RWPE1 (cell line): ENCODE data around the gene HS6ST1.

Experiments used
- CTCF ChIA-PET: fragments of 350-600 bp; sonication (Branson Sonifier 250); formaldehyde crosslinking; extraction: SDS; loops from one replicate; lab custom pipeline; 2021; lab: Yijun Ruan, JAX
- POLR2A ChIA-PET: fragments of 400-600 bp; formaldehyde crosslinking; extraction: SDS; loops from one replicate; lab custom pipeline; 2020; ENCODE audit warnings: antibody characterized with exemption; ENCODE audit not compliant: low non-redundant PET; lab: Yijun Ruan, JAX
- DNase-seq: peaks from one replicate; pipeline ENCODE4 v3.0.0; 2012; ENCODE audit warnings: low spot score
- H3K27ac ChIP-seq: fragments of 450-650 bp; 2 replicates; pipeline ENCODE4 v1.5.1; 2017
- TF ChIP-seq, protein P1 (sequence below): fragments of 450-650 bp; conservative IDR thresholded peaks from 2 replicates; pipeline ENCODE4 v1.5.1; 2017; ENCODE audit warnings: low read depth, mild to moderate bottlenecking

Gene HS6ST1

DNA sequence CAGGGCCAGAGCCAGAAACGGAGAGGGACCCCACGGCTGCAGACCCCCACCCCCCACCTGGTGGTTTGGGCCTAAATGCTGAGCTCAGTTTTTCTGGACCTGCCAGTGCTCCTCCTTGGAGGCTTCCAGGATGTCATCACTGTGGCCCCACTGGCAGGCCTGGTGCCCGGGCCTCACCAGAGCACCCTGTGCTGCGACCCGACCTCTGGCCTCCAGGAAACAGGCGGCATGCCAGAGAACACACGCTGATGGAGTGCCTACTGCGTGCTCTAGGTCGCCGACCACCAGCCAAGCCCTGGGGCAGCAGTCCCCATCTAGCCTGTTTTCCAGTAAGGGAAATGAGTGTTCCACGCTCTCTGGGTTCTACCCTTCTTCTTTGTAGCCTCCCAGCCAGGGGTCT, 33.8 kb downstream of the HS6ST1 start:
- H3K27ac ChIP-seq, result no peak overlapping the region
- no peak for DNase-seq
- CTCF ChIA-PET, result no interaction called here
- POLR2A ChIA-PET, result no interaction called here
- TF ChIP-seq, protein P1, sequence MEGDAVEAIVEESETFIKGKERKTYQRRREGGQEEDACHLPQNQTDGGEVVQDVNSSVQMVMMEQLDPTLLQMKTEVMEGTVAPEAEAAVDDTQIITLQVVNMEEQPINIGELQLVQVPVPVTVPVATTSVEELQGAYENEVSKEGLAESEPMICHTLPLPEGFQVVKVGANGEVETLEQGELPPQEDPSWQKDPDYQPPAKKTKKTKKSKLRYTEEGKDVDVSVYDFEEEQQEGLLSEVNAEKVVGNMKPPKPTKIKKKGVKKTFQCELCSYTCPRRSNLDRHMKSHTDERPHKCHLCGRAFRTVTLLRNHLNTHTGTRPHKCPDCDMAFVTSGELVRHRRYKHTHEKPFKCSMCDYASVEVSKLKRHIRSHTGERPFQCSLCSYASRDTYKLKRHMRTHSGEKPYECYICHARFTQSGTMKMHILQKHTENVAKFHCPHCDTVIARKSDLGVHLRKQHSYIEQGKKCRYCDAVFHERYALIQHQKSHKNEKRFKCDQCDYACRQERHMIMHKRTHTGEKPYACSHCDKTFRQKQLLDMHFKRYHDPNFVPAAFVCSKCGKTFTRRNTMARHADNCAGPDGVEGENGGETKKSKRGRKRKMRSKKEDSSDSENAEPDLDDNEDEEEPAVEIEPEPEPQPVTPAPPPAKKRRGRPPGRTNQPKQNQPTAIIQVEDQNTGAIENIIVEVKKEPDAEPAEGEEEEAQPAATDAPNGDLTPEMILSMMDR, result no peak

DNA sequence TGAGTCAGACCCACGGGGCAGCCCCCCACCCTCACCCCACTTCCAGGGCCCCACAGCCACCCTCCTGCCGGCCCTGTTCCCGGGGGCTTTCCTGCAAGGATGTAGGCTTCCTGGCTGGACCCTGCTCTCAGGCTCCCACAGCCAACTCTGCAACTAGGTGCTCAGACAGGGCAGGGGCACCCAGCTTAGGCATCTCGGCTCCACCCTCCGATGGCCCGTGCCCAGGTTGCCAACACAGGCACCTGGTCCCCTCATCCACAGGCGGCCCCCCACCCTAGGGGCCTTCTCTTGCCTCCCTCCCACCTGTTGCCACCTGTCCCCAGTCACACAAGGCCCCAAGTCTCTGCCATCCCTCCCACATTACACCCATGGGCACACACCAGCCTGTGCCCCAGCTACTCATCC, 34.6 kb downstream of the HS6ST1 start:
- CTCF ChIA-PET, result interaction anchor here (1.1 kb wide), 1 partner anchor 21 kb away, joined by 4 read pairs; no protein-coding TSS in a partner anchor
- TF ChIP-seq, protein P1, result no peak
- H3K27ac ChIP-seq, result no peak overlapping the region
- POLR2A ChIA-PET, result no interaction called here
- no peak for DNase-seq

DNA sequence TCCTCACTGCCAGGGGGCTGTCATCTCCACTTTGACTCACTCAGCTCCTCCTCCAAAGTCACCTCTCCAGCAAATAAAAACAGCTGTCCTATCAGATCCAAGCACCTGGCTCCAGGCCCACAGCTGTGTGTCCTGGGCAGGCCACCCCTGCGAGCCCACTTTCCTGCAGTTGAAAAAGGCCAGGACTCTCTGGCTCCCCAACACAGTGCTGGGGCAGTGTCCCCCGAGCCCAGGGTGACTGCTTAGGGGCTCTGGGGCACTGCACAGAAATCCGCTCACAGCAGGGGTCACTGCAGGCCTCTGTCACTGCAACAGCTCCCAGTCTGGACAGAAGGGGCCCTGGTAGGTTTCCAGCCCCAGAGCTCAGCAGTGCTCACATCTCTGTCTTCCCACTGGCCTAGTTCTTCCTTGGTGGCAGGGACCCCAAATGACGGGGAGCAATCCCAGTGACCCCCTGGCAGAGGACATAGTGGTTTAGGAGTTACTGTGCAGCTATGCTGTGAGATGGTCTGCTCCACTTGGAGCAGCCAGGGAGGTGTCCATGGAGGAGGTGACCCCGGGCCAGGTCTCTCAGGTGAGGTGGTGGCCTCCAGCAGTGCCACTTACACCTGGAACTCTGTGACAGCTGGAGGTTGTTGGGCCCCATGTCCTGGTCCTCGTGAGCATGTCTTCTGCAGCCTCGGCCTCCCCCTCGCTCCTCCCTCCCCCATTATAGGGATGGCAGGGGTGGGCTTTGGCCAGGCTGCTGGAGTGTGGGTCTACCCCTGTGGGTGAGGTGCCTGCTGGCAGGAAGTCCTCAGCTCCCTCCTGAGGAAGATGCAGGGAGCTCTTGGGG, 35.5 kb downstream of the HS6ST1 start:
- peak overlapping the region; percentile 52 for H3K27ac ChIP-seq
- POLR2A ChIA-PET, result no interaction called here
- DNase-seq, result no peak
- CTCF ChIA-PET, result interaction anchor here (0.7 to 1.1 kb wide), 3 partner anchors 22 to 1589 kb away, joined by 3 to 4 read pairs (median 3); no protein-coding TSS in a partner anchor
- TF ChIP-seq, protein P1, result no peak

DNA sequence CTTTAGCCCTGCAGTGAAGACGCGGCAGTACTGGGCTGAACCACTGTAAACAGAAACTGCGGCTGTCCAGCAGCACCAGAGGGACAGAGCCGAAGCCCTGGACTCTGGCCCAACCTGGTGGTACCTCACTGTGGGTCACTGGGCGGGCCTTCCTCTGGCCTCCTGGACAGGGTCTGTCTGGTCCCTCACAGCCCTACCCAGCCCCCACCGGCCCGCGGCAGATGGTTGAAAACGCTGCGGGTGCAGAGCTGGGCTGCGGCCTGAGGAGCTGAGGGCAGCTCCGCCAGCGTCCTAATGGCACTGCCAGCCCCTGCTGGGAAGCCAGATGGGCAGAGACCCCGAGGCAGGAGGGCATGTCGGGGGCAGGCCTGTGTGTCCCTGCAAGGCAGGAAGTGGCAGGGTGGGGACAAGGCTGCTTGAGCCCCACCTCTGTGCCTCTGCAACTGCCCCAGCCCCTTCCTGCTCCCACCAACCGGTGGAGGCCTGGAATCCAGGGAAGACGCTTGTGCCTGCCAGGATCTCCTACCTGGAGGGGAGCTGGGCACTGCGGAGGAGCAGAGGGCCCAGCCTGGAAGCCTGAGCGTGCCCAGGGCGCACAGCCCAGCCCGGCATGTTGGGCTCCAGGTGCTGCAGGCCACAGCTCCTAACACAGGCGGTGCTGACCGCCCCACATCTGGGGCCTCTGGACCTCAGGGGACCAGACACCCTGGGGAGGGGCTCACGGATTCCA, 36.3 kb downstream of the HS6ST1 start:
- peak overlapping the region; percentile 52 for H3K27ac ChIP-seq
- no peak for DNase-seq
- ChIA-PET CTCF (interaction anchor here (0.7 to 0.8 kb wide), 2 partner anchors 27 to 1590 kb away, joined by 3 read pairs; no protein-coding TSS in a partner anchor), POLR2A (no interaction called here)
- TF ChIP-seq, protein P1, result no peak

DNA sequence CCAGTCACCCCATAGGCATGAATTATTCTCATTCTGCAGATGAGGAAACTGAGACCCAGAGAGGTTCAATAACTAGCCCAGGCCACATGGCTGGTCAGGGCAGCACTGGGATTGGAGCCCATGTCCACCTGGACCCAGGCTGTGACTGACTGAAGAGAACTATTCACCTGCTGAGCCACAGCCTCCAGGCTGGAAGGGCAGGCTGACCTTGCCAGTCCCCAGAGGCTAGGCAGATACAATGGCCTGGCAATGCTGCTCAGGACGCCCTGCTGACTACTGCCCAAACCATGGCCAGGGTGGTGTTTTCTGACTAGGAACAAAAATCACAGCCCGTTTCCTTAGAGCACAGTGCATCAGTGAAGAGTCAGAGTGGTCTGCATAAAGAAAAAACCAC, 36.8 kb downstream of the HS6ST1 start:
- ChIA-PET POLR2A (no interaction called here), CTCF (no interaction called here)
- no peak for DNase-seq
- TF ChIP-seq, protein P1, result no peak
- peak overlapping the region; percentile 52 for H3K27ac ChIP-seq

DNA sequence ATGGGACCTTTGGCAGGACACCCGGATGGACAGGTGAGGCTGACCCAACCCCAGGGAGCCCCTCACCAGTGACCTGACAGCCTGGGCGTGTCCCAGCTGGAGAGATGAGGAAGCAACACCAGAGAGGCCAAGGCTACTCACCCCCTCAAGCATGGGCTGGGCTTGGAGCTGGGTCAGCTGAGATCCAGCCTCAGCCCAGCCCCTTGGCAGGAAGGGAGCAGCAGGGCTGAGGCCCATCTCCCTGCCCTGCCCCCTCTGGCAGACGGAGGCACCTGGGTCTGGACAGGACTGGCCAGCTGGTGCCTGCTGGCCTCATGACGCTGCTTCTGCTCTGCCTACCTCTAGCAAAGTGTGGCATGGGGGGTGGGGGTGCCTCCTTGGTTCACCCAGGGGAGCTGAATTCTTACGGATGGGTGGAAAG, 37.8 kb downstream of the HS6ST1 start:
- ChIA-PET POLR2A (no interaction called here), CTCF (interaction anchor here (1.0 kb wide), 1 partner anchor 26 kb away, joined by 4 read pairs; no protein-coding TSS in a partner anchor)
- TF ChIP-seq, protein P1, result no peak
- H3K27ac ChIP-seq, result peak overlapping the region; percentile 52
- no peak for DNase-seq
